ENCODE measurements around the gene EML1.

Gene EML1

GRCh38 chr14:99908653-99909250, 115.5 kb downstream of the EML1 start:
- no peak for DNase-seq

GRCh38 chr14:99909513-99910064, 116.4 kb downstream of the EML1 start:
- no peak for DNase-seq

- DNase-seq: no peak
Observed at GRCh38 chr14:99910337-99911309, 117.4 kb downstream of the EML1 start.

GRCh38 chr14:99915305-99916090, 122.3 kb downstream of the EML1 start:
- no peak for DNase-seq

GRCh38 chr14:99916091-99916383, 122.8 kb downstream of the EML1 start:
- no peak for DNase-seq

GRCh38 chr14:99918781-99919180, 125.6 kb downstream of the EML1 start:
- DNase-seq: no peak

- DNase-seq: no peak
Observed at GRCh38 chr14:99921425-99921824, 128.2 kb downstream of the EML1 start.

- DNase-seq: no peak
Observed at GRCh38 chr14:99924379-99924778, 131.2 kb downstream of the EML1 start.

- no peak for DNase-seq
Observed at GRCh38 chr14:99925471-99925870, 132.3 kb downstream of the EML1 start.

- DNase-seq: no peak
Observed at GRCh38 chr14:99928963-99929362, 135.8 kb downstream of the EML1 start.

GRCh38 chr14:99929601-99930000, 136.4 kb downstream of the EML1 start:
- DNase-seq: no peak

GRCh38 chr14:99930420-99931274, 137.4 kb downstream of the EML1 start:
- DNase-seq: no peak

- DNase-seq: no peak
Observed at GRCh38 chr14:99931308-99931707, 138.1 kb downstream of the EML1 start.

- DNase-seq: no peak
Observed at GRCh38 chr14:99936056-99936455, 142.8 kb downstream of the EML1 start.

- DNase-seq: no peak
Observed at GRCh38 chr14:99936738-99937474, 143.7 kb downstream of the EML1 start.

GRCh38 chr14:99937475-99938244, 144.4 kb downstream of the EML1 start:
- no peak for DNase-seq

- DNase-seq: no peak
Observed at GRCh38 chr14:99938376-99938775, 145.2 kb downstream of the EML1 start.

GRCh38 chr14:99938896-99939295, 145.7 kb downstream of the EML1 start:
- DNase-seq: no peak

- no peak for DNase-seq
Observed at GRCh38 chr14:99939421-99939820, 146.2 kb downstream of the EML1 start.

GRCh38 chr14:99940064-99940463, 146.9 kb downstream of the EML1 start:
- no peak for DNase-seq

- DNase-seq: no peak
Observed at GRCh38 chr14:99941211-99941610, 148.0 kb downstream of the EML1 start.
